ENCODE data around the gene FUT7. TPM values are rescaled to one million over a fixed set of nuclear protein-coding genes. Genes with fewer than 3 reads are reported as not detected.

The FUT7 gene
- total RNA-seq, 3 donors from 2014 or later (not counting 1 experiment from before 2014, with no cell fraction given): 0.99 to 5.1 (median 3.9) TPM

- no peaks in the 10 kb centered on the region for H3K27me3 Mint-ChIP-seq (ENCODE audit: low read depth in 2 of 2)
These were observed 21.8 kb downstream of the FUT7 start for GRCh38 chr9:137009938-137010732.

GRCh38 chr9:137009217-137009616, 22.7 kb downstream of the FUT7 start:
- ATAC-seq: no peak
- H3K27me3 ChIP-seq (ENCODE audit: control insufficient read depth, insufficient read depth, low read length): no peaks in the 10 kb centered on the region
- H3K36me3 Mint-ChIP-seq: no peaks in the 10 kb centered on the region
- DNase-seq: no peak
- H3K4me1 Mint-ChIP-seq: peaks cover 15 to 22% of the 10 kb centered on the region in 2 donors
- H3K4me1 ChIP-seq (ENCODE audit: control insufficient read depth, insufficient read depth, low read length): peaks cover 19% of the 10 kb centered on the region
- TF ChIP-seq CTCF (IDR thresholded peaks at IDR 0.05): no peak
- no peak overlapping the region for H3K4me3 ChIP-seq (ENCODE audit: low read length)
- H3K36me3 ChIP-seq (ENCODE audit: control insufficient read depth, insufficient read depth, low read length): peaks cover 41% of the 10 kb centered on the region
- H3K27me3 Mint-ChIP-seq (ENCODE audit: low read depth in 2 of 2): no peaks in the 10 kb centered on the region
- H3K4me3 Mint-ChIP-seq: no peak overlapping the region
- intact Hi-C loops (cut with micrococcal nuclease): no loop called here
- H3K9me3 Mint-ChIP-seq: no peaks in the 10 kb centered on the region
- no peak overlapping the region for H3K27ac ChIP-seq (ENCODE audit: low read length)
- 97% methylated on average over 18 of the region's 18 CpGs for WGBS (ENCODE audit: insufficient coverage)
- no peaks in the 10 kb centered on the region for H3K9me3 ChIP-seq (ENCODE audit: control insufficient read depth, insufficient read depth, low read length)
- H3K27ac Mint-ChIP-seq: no peak overlapping the region

More at GRCh38 chr9:137009938-137010732, 21.8 kb downstream of the FUT7 start:
- no peak for ATAC-seq
- peaks cover 50% of the 10 kb centered on the region for H3K36me3 ChIP-seq (ENCODE audit: control insufficient read depth, insufficient read depth, low read length)
- peaks cover 15% of the 10 kb centered on the region for H3K4me1 ChIP-seq (ENCODE audit: control insufficient read depth, insufficient read depth, low read length)
- no peak overlapping the region for H3K27ac ChIP-seq (ENCODE audit: low read length)
- TF ChIP-seq CTCF (IDR thresholded peaks at IDR 0.05): no peak
- intact Hi-C loops (cut with micrococcal nuclease): no loop called here
- H3K4me3 ChIP-seq (ENCODE audit: low read length): no peak overlapping the region
- Mint-ChIP-seq H3K36me3 (no peaks in the 10 kb centered on the region), H3K4me1 (peaks cover 7 to 13% of the 10 kb centered on the region in 2 donors), H3K27ac (no peak overlapping the region), H3K4me3 (no peak overlapping the region), H3K9me3 (no peaks in the 10 kb centered on the region)
- no peaks in the 10 kb centered on the region for H3K9me3 ChIP-seq (ENCODE audit: control insufficient read depth, insufficient read depth, low read length)
- no peaks in the 10 kb centered on the region for H3K27me3 ChIP-seq (ENCODE audit: control insufficient read depth, insufficient read depth, low read length)
- WGBS (ENCODE audit: insufficient coverage): 97% methylated on average over 48 of the region's 49 CpGs
- no peak for DNase-seq

GRCh38 chr9:137008312-137008711, 23.6 kb downstream of the FUT7 start:
- DNase-seq: no peak
- no peaks in the 10 kb centered on the region for H3K27me3 ChIP-seq (ENCODE audit: control insufficient read depth, insufficient read depth, low read length)
- Mint-ChIP-seq H3K36me3 (no peaks in the 10 kb centered on the region), H3K27ac (no peak overlapping the region), H3K4me3 (no peak overlapping the region), H3K9me3 (no peaks in the 10 kb centered on the region), H3K4me1 (peaks cover 15 to 22% of the 10 kb centered on the region in 2 donors), H3K27me3 (ENCODE audit: low read depth in 2 of 2) (no peaks in the 10 kb centered on the region)
- no peak overlapping the region for H3K27ac ChIP-seq (ENCODE audit: low read length)
- peaks cover 19% of the 10 kb centered on the region for H3K4me1 ChIP-seq (ENCODE audit: control insufficient read depth, insufficient read depth, low read length)
- no peaks in the 10 kb centered on the region for H3K9me3 ChIP-seq (ENCODE audit: control insufficient read depth, insufficient read depth, low read length)
- ATAC-seq: no peak
- TF ChIP-seq CTCF (IDR thresholded peaks at IDR 0.05): no peak
- no peak overlapping the region for H3K4me3 ChIP-seq (ENCODE audit: low read length)
- intact Hi-C loops (cut with micrococcal nuclease): no loop called here
- 86% methylated on average over 21 of the region's 22 CpGs for WGBS (ENCODE audit: insufficient coverage)
- H3K36me3 ChIP-seq (ENCODE audit: control insufficient read depth, insufficient read depth, low read length): peaks cover 32% of the 10 kb centered on the region

All from natural killer cell (primary cell).